H1 (cell line): Measurements from ENCODE around the gene LRRC45. TPM values are rescaled to one million over a fixed set of nuclear protein-coding genes. Genes with fewer than 3 reads are reported as not detected.

Source experiments
- CTCF ChIA-PET: fragments of 300-600 bp; sonication (Branson Sonifier 250); formaldehyde crosslinking; loops from one replicate; lab custom pipeline; 2021; ENCODE audit not compliant: partially characterized antibody; lab: Charles Lee
- POLR2A ChIA-PET: fragments of 300-600 bp; sonication (Branson Sonifier 250); formaldehyde crosslinking; loops from one replicate; lab custom pipeline; 2021; ENCODE audit warnings: inconsistent platforms; ENCODE audit not compliant: partially characterized antibody; lab: Charles Lee
- DNase-seq, 2 experiments: peaks; one replicate each; pipeline versions ENCODE4 v3.0.0 to v3.0.0-alpha.2; 2010 to 2022; ENCODE audit warnings: low spot score in 2 of 2, low read depth in 1 of 2, mixed read lengths in 1 of 2
- FAIRE-seq: peaks from 2 replicates; lab custom pipeline; 2011; peaks lifted over from hg19 to GRCh38; lab: Jason Lieb, UNC
- H2AFZ ChIP-seq: 2 replicates; pipeline ENCODE4 v1.8.1; 2012; ENCODE audit warnings: low read length, inconsistent platforms
- H2AK5ac ChIP-seq: 2 replicates; pipeline ENCODE4 v1.6.1; 2013; ENCODE audit warnings: low read depth, low read length
- H2BK120ac ChIP-seq: replicated peaks from 2 replicates; pipeline ENCODE3; 2013; ENCODE audit warnings: low read depth, low read length, inconsistent platforms
- H2BK12ac ChIP-seq: 2 replicates; pipeline ENCODE4 v1.6.1; 2013; ENCODE audit warnings: low read depth, low read length
- H2BK15ac ChIP-seq: 2 replicates; pipeline ENCODE4 v1.6.1; 2013; ENCODE audit warnings: low read length
- H2BK20ac ChIP-seq: 2 replicates; pipeline ENCODE4 v1.6.1; 2013; ENCODE audit warnings: low read length
- H2BK5ac ChIP-seq: 2 replicates; pipeline ENCODE4 v1.6.1; 2013; ENCODE audit warnings: low read depth, low read length
- H3K14ac ChIP-seq: 2 replicates; pipeline ENCODE4 v1.6.1; 2013; ENCODE audit warnings: inconsistent platforms; ENCODE audit not compliant: insufficient read length
- H3K18ac ChIP-seq: 2 replicates; pipeline ENCODE4 v1.6.1; 2013; ENCODE audit warnings: low read length; ENCODE audit errors: extremely low read depth
- H3K23ac ChIP-seq: 2 replicates; pipeline ENCODE4 v1.6.1; 2013; ENCODE audit warnings: inconsistent platforms; ENCODE audit not compliant: insufficient read length
- H3K23me2 ChIP-seq: 2 replicates; pipeline ENCODE4 v1.6.1; 2013; ENCODE audit warnings: low read depth, low read length
- H3K27ac ChIP-seq: 2 replicates; pipeline ENCODE4 v1.6.1; 2011; ENCODE audit warnings: low read depth, low read length, inconsistent platforms
- H3K27me3 ChIP-seq, 4 experiments: replicated peaks in 1 of 4; 1 replicate in 1 of 4; 2 replicates in 3 of 4; pipeline versions ENCODE4 v1.6.1 to v1.8.1; 2011 to 2013; ENCODE audit warnings: low read length in 3 of 4, mild to moderate bottlenecking in 3 of 4, inconsistent platforms in 2 of 4, mixed read lengths in 2 of 4, moderate library complexity in 1 of 4; ENCODE audit not compliant: control insufficient read depth in 3 of 4, insufficient read depth in 3 of 4; ENCODE audit errors: extremely low read depth in 1 of 4
- H3K36me3 ChIP-seq, 4 experiments: 2 replicates each; pipeline versions ENCODE4 v1.6.1 to v1.8.1; 2011 to 2013; ENCODE audit warnings: mild to moderate bottlenecking in 4 of 4, low read length in 3 of 4, moderate library complexity in 2 of 4, control low read depth in 1 of 4, inconsistent platforms in 1 of 4; ENCODE audit not compliant: insufficient read depth in 4 of 4, control insufficient read depth in 2 of 4
- H3K4ac ChIP-seq: replicated peaks from 2 replicates; pipeline ENCODE3; 2013; ENCODE audit warnings: low read length, low read depth, mixed read lengths, inconsistent platforms; ENCODE audit not compliant: insufficient read length
- H3K4me1 ChIP-seq, 4 experiments: replicated peaks in 1 of 4; 1 replicate in 1 of 4; 2 replicates in 3 of 4; pipeline versions ENCODE4 v1.6.1 to v1.8.1; 2011 to 2013; ENCODE audit warnings: low read length in 3 of 4, inconsistent platforms in 2 of 4, mixed read lengths in 1 of 4; ENCODE audit not compliant: insufficient read depth in 4 of 4, control insufficient read depth in 3 of 4
- H3K4me2 ChIP-seq, 2 experiments: 2 replicates each; pipeline versions ENCODE4 v1.6.1 to v1.8.1; 2011 to 2013; ENCODE audit warnings: low read depth in 2 of 2, low read length in 2 of 2, control low read depth in 1 of 2, inconsistent platforms in 1 of 2, mild to moderate bottlenecking in 1 of 2; ENCODE audit not compliant: insufficient read depth in 1 of 2
- H3K4me3 ChIP-seq, 4 experiments: fragments of 200-600, 300-600 bp in 1 of 4; sonication (generic), shearing (Covaris generic), sonication (Bioruptor Twin) in 1 of 4; 2 replicates each; pipeline versions ENCODE4 v1.5.1 to v1.8.1; 2011 to 2016; ENCODE audit warnings: low read length in 4 of 4, low read depth in 3 of 4, control low read depth in 2 of 4, inconsistent platforms in 2 of 4, mild to moderate bottlenecking in 2 of 4, mixed read lengths in 1 of 4, moderate library complexity in 1 of 4; ENCODE audit not compliant: insufficient read depth in 2 of 4; ENCODE audit errors: extremely low read depth in 1 of 4
- H3K56ac ChIP-seq: replicated peaks from 2 replicates; pipeline ENCODE3; 2013; ENCODE audit warnings: low read depth, mild to moderate bottlenecking, mixed read lengths, low read length, inconsistent platforms; ENCODE audit not compliant: insufficient read length
- H3K79me1 ChIP-seq: 2 replicates; pipeline ENCODE4 v1.6.1; 2013; ENCODE audit warnings: low read depth, low read length, control low read depth
- H3K79me2 ChIP-seq, 2 experiments: 2 replicates each; pipeline versions ENCODE4 v1.6.1 to v1.8.1; 2012 to 2013; ENCODE audit warnings: low read length in 2 of 2, mild to moderate bottlenecking in 2 of 2, inconsistent platforms in 1 of 2; ENCODE audit not compliant: insufficient read depth in 2 of 2, control insufficient read depth in 1 of 2
- H3K9ac ChIP-seq, 4 experiments: replicated peaks in 1 of 4; 1 replicate in 1 of 4; 2 replicates in 3 of 4; pipeline versions ENCODE4 v1.6.1 to v1.8.1; 2011 to 2013; ENCODE audit warnings: low read depth in 3 of 4, low read length in 3 of 4, control low read depth in 2 of 4, mild to moderate bottlenecking in 2 of 4, moderate library complexity in 2 of 4, inconsistent platforms in 1 of 4; ENCODE audit errors: extremely low read depth in 1 of 4
- H3K9me3 ChIP-seq, 2 experiments: 2 replicates each; pipeline versions ENCODE4 v1.6.1 to v1.8.1; 2012 to 2013; ENCODE audit warnings: mild to moderate bottlenecking in 2 of 2, moderate library complexity in 2 of 2, control low read depth in 1 of 2, inconsistent platforms in 1 of 2, low read depth in 1 of 2, low read length in 1 of 2, mixed read lengths in 1 of 2; ENCODE audit not compliant: insufficient read depth in 2 of 2
- H4K20me1 ChIP-seq, 2 experiments: replicated peaks in 1 of 2; 2 replicates each; pipeline versions ENCODE3 to v1.8.1; 2011 to 2013; ENCODE audit warnings: inconsistent platforms in 2 of 2, low read length in 2 of 2, mild to moderate bottlenecking in 1 of 2; ENCODE audit not compliant: insufficient read depth in 2 of 2, control insufficient read depth in 1 of 2
- H4K5ac ChIP-seq: 2 replicates; pipeline ENCODE4 v1.6.1; 2013; ENCODE audit warnings: low read length, low read depth, mixed read lengths, inconsistent platforms; ENCODE audit not compliant: insufficient read length
- H4K8ac ChIP-seq: 2 replicates; pipeline ENCODE4 v1.8.0; 2013; ENCODE audit warnings: mild to moderate bottlenecking, moderate library complexity, low read length, inconsistent platforms; ENCODE audit not compliant: insufficient read depth; ENCODE audit errors: extremely low read depth
- H4K91ac ChIP-seq: replicated peaks from 2 replicates; pipeline ENCODE3; 2013; ENCODE audit warnings: low read length, mixed read lengths, inconsistent platforms; ENCODE audit not compliant: insufficient read length
- BACH1 ChIP-seq: IDR thresholded peaks from 2 replicates; pipeline ENCODE4 v1.6.1; 2012; ENCODE audit warnings: low read length, improper control_type of control experiment
- CHD2 ChIP-seq: IDR thresholded peaks from 2 replicates; pipeline ENCODE4 v1.6.1; 2012; ENCODE audit warnings: low read length, improper control_type of control experiment
- CREB1 ChIP-seq: IDR thresholded peaks from 2 replicates; pipeline ENCODE4 v1.6.1; 2012; ENCODE audit warnings: inconsistent platforms
- HDAC2 ChIP-seq, 2 experiments: fragments of 300-600 bp in 1 of 2; sonication (generic) in 1 of 2; IDR thresholded peaks; 2 replicates each; pipeline ENCODE4 v1.6.1; 2011 to 2012; ENCODE audit warnings: low read depth in 2 of 2, low read length in 2 of 2, mild to moderate bottlenecking in 2 of 2, moderate library complexity in 2 of 2, borderline replicate concordance in 1 of 2, inconsistent platforms in 1 of 2
- POLR2A ChIP-seq, 2 experiments: IDR thresholded peaks; 1 replicate in 1 of 2; 2 replicates in 1 of 2; pipeline ENCODE4 v1.6.1; 2011; ENCODE audit warnings: low read depth in 2 of 2, low read length in 2 of 2, mild to moderate bottlenecking in 2 of 2; ENCODE audit errors: control extremely low read depth in 1 of 2
- RNF2 ChIP-seq: fragments of 200-900, 300-1000 bp; sonication (generic); IDR thresholded peaks from 2 replicates; pipeline ENCODE4 v1.7.1; 2016; ENCODE audit warnings: borderline replicate concordance, low read depth, mild to moderate bottlenecking, antibody characterized with exemption, low read length; ENCODE audit not compliant: poor library complexity, severe bottlenecking; ENCODE audit errors: missing control alignments
- SAP30 ChIP-seq: fragments of 300-600 bp; sonication (generic); IDR thresholded peaks from 2 replicates; pipeline ENCODE4 v1.7.1; 2012; ENCODE audit warnings: low read length, moderate library complexity, mild to moderate bottlenecking, inconsistent platforms; ENCODE audit not compliant: insufficient read depth, insufficient replicate concordance
- SP1 ChIP-seq: IDR thresholded peaks from 2 replicates; pipeline ENCODE4 v1.6.1; 2011; ENCODE audit warnings: low read depth, low read length
- TAF1 ChIP-seq: IDR thresholded peaks from 2 replicates; pipeline ENCODE4 v1.6.1; 2011; ENCODE audit warnings: mild to moderate bottlenecking, low read depth, low read length
- WGBS, 2 experiments: shearing (Covaris generic) in 1 of 2; methylation state at CpG; one replicate each; pipeline versions ENCODE4 v1.1.6 to v1.1.7; 2013 to 2015; ENCODE audit warnings: low lambda C conversion rate in 2 of 2, mixed read lengths in 2 of 2, inconsistent platforms in 1 of 2, low coverage in 1 of 2, missing lambda C conversion rate in 1 of 2; ENCODE audit not compliant: insufficient replicate concordance in 2 of 2, insufficient coverage in 1 of 2, insufficient read length in 1 of 2; ENCODE audit errors: extremely low coverage in 1 of 2, missing lambda C conversion rate in 1 of 2; 5-methylcytosine and 5-hydroxymethylcytosine counted together
- polyA plus RNA-seq, 7 experiments: library from polyadenylated mRNA; depleted of rRNA in 3 of 7; stranded (reverse) in 5 of 7; unstranded in 2 of 7; fragments of >200 nt in 5 of 7; fragments of 200-250 nt in 2 of 7; gene quantifications; 1 replicate in 5 of 7; 2 replicates in 1 of 7; 4 replicates in 1 of 7; pipeline versions ENCODE4 v1.2.1 to v1.2.3, GENCODE V29; 2011 to 2013; ENCODE audit warnings: missing spikeins in 2 of 7, mixed read lengths in 2 of 7
- total RNA-seq: library from RNA; stranded (reverse); fragmentation: NEBNext Ultra II Directional; extraction: Animal tissue kit (Norgen Biotek cat#: 25700); gene quantifications from 2 replicates; pipeline ENCODE4 v1.2.1, GENCODE V29; 2021

The LRRC45 gene
- total and polyA plus RNA-seq, 2 of the 8 experiments (the other 6 are each of a cell fraction or from before 2014, with no cell fraction given) = 11.5 to 29.0 TPM

DNA sequence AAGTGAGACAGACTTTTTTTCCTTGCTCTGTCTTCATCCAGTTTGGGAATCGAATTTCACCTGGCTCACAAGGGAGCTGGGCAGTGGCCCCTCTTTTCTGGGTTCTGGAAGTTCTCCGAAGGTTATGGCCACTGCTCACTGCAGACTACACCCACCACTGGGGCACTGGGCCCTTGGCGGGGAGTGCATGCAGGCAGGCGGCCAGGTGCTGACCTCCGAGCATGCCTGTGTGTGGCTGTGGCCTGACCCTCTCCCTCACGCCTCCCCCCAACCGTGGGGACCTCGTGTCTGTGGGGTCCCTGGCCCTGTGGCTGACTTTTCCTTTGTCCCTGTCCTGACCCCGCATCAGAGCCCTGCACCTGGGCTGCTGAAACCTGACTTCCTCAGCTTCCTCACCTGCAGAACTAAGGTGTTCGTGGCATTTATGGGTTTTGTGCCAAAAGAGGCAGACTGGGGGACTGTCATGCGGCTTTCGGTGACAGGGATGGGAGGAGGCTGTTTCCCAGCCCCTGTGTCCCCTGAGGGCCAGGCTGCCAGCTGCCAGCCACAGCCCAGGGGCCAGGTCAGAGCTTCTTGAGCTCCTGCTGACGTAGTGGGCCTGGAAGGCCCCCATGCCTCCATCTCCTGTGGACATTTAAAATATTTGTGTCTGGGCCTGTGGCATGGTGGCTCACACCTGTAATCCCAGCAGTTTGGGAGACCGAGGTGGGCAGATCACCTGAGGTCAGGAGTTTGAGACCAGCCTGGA, 24.2 kb upstream of the LRRC45 start:
- Histone ChIP-seq H2BK15ac (no peak overlapping the region), H4K20me1 (peaks cover 0 to 7% of the 10 kb centered on the region in 2 experiments), H3K18ac (no peak overlapping the region), H3K27me3 (no peaks in the 10 kb centered on the region), H3K36me3 (no peaks in the 10 kb centered on the region), H3K23ac (no peak overlapping the region), H4K8ac (no peak overlapping the region), H3K14ac (no peak overlapping the region), H3K23me2 (no peaks in the 10 kb centered on the region), H4K5ac (no peak overlapping the region), H2BK20ac (no peak overlapping the region), H2BK12ac (no peak overlapping the region), H3K9me3 (no peaks in the 10 kb centered on the region), H2BK5ac (no peak overlapping the region), H2AFZ (no peak overlapping the region), H3K4me2 (no peak overlapping the region), H3K4ac (no peak overlapping the region), H3K27ac (no peak overlapping the region), H3K9ac (no peak overlapping the region), H3K79me2 (no peaks in the 10 kb centered on the region), H3K4me1 (peaks cover 0 to 5% (median 3%) of the 10 kb centered on the region in 4 experiments; a peak in 5 of 7 replicates), H3K4me3 (no peak overlapping the region), H4K91ac (no peak overlapping the region), H2AK5ac (no peak overlapping the region), H2BK120ac (no peak overlapping the region), H3K56ac (no peak overlapping the region), H3K79me1 (peaks cover 3% of the 10 kb centered on the region; the same call in 1 of the 2 replicates)
- FAIRE-seq = no peak
- WGBS, 2 experiments = 97% methylated on average over 13 of the region's 14 CpGs; no CpG with 5 or more reads in 1 of the 2 experiments
- TF ChIP-seq TAF1 (no peak), CHD2 (no peak), POLR2A (IDR thresholded peaks at IDR 0.05; ENCODE audit: control extremely low read depth in 1 of 2, low read depth in 2 of 2, low read length in 2 of 2) (no peak), SAP30 (no peak), SP1 (no peak), BACH1 (no peak), HDAC2 (IDR thresholded peaks at IDR 0.05; ENCODE audit: borderline replicate concordance in 1 of 2, low read depth in 2 of 2, low read length in 2 of 2) (no peak), CREB1 (no peak), RNF2 (no peak)
- DNase-seq = no peak
- ChIA-PET CTCF (no interaction called here), POLR2A (interaction anchor here (1.7 kb wide), 1 partner anchor 16 kb away, joined by 4 read pairs; no protein-coding TSS in a partner anchor)
